K562 (cell line): Measurements from ENCODE around the gene FHIT. TPM values are rescaled to one million over a fixed set of nuclear protein-coding genes. Genes with fewer than 3 reads are reported as not detected.

Source experiments
- ATAC-seq: fragments of 200-7000 bp; cut with Tn5 transposase; 3 replicates; pipeline ENCODE4 v1.9.1; 2020; ENCODE audit warnings: moderate library complexity
- BruUV-seq: library from RNA; stranded (reverse); fragments of 400-500 nt; replicated peaks from 2 replicates; lab custom pipeline; 2021; lab: Mats Ljungman, UMichigan
- CTCF ChIA-PET: fragments of 300-600 bp; formaldehyde crosslinking; extraction: SDS; loops from one replicate; lab custom pipeline; 2021; ENCODE audit warnings: low intra/inter-chr PET ratio; lab: Yijun Ruan, JAX
- POLR2A ChIA-PET: fragments of 300-600, 350-650 bp; sonication (Branson Sonifier 250); formaldehyde crosslinking; extraction: SDS; loops from one replicate; lab custom pipeline; 2021; ENCODE audit warnings: antibody characterized with exemption, inconsistent platforms; lab: Yijun Ruan, JAX
- DNase-seq, 4 experiments: peaks; one replicate each; pipeline versions ENCODE4 v3.0.0 to v3.0.0-alpha.2; 2011 to 2018; ENCODE audit warnings: low spot score in 3 of 4, mixed read lengths in 3 of 4; ENCODE audit errors: extremely low read depth in 1 of 4
- FAIRE-seq: peaks from 2 replicates; lab custom pipeline; 2011; peaks lifted over from hg19 to GRCh38; lab: Jason Lieb, UNC
- H2AFZ ChIP-seq: 2 replicates; pipeline ENCODE4 v1.6.0; 2011; ENCODE audit warnings: low read depth, low read length, control low read depth, inconsistent platforms
- H3K27ac ChIP-seq: fragments of 200-600 bp; 3 replicates; pipeline ENCODE4 v1.8.0; 2011; ENCODE audit warnings: low read depth, mild to moderate bottlenecking, control low read depth, inconsistent platforms, low read length, moderate library complexity, mixed read lengths; ENCODE audit errors: extremely low read depth
- H3K27me3 ChIP-seq, 2 experiments: fragments of 300-600 bp in 1 of 2; 2 replicates in 1 of 2; 3 replicates in 1 of 2; pipeline versions ENCODE4 v1.6.0 to v1.8.0; 2011; ENCODE audit warnings: inconsistent platforms in 2 of 2, low read length in 2 of 2, mild to moderate bottlenecking in 1 of 2, mixed read lengths in 1 of 2, moderate library complexity in 1 of 2; ENCODE audit not compliant: control insufficient read depth in 2 of 2, insufficient read depth in 2 of 2
- H3K36me3 ChIP-seq: fragments of 300-600 bp; 3 replicates; pipeline ENCODE4 v1.8.0; 2011; ENCODE audit warnings: mild to moderate bottlenecking, low read length, inconsistent platforms; ENCODE audit not compliant: control insufficient read depth, insufficient read depth
- H3K4me1 ChIP-seq, 2 experiments: fragments of 200-600 bp in 1 of 2; replicated peaks in 1 of 2; 2 replicates in 1 of 2; 3 replicates in 1 of 2; pipeline versions ENCODE4 v1.5.1 to v1.8.0; 2011; ENCODE audit warnings: inconsistent platforms in 2 of 2, low read length in 2 of 2, mild to moderate bottlenecking in 1 of 2, mixed read lengths in 1 of 2, moderate library complexity in 1 of 2; ENCODE audit not compliant: control insufficient read depth in 2 of 2, insufficient read depth in 2 of 2
- H3K4me2 ChIP-seq: 2 replicates; pipeline ENCODE4 v1.6.1; 2011; ENCODE audit warnings: low read length, control low read depth, inconsistent platforms, mixed read lengths; ENCODE audit not compliant: insufficient read depth
- H3K4me3 ChIP-seq: fragments of 200-600 bp; sonication (generic), shearing (Covaris generic); 2 replicates; pipeline ENCODE4 v1.5.1; 2016; ENCODE audit warnings: control low read depth, inconsistent platforms
- H3K79me2 ChIP-seq: fragments of 200-600 bp; 3 replicates; pipeline ENCODE4 v1.8.0; 2011; ENCODE audit warnings: low read length, inconsistent platforms; ENCODE audit not compliant: control insufficient read depth, insufficient read depth
- H3K9ac ChIP-seq, 2 experiments: 2 replicates each; pipeline versions ENCODE4 v1.6.0 to v1.6.1; 2011; ENCODE audit warnings: low read depth in 2 of 2, low read length in 2 of 2, control low read depth in 1 of 2, inconsistent platforms in 1 of 2, mild to moderate bottlenecking in 1 of 2, mixed read lengths in 1 of 2; ENCODE audit not compliant: insufficient read depth in 1 of 2
- H3K9me1 ChIP-seq: one replicate; pipeline ENCODE4 v1.6.0; 2011; ENCODE audit warnings: inconsistent platforms, mild to moderate bottlenecking, low read length, moderate library complexity; ENCODE audit not compliant: control insufficient read depth, insufficient read depth
- H3K9me3 ChIP-seq: replicated peaks from 2 replicates; pipeline ENCODE4 v1.5.1; 2011; ENCODE audit warnings: low read depth, low read length, inconsistent platforms; ENCODE audit not compliant: control insufficient read depth, insufficient read depth
- H4K20me1 ChIP-seq: replicated peaks from 2 replicates; pipeline ENCODE4 v1.6.1; 2011; ENCODE audit warnings: low read length, inconsistent platforms, mixed read lengths; ENCODE audit not compliant: control insufficient read depth, insufficient read depth
- ARID2 ChIP-seq: fragments of 450-650 bp; IDR thresholded peaks from 2 replicates; pipeline ENCODE4 v1.6.1; 2017; ENCODE audit warnings: antibody characterized with exemption, mild to moderate bottlenecking
- ASH1L ChIP-seq: fragments of 450-650 bp; IDR thresholded peaks from 2 replicates; pipeline ENCODE4 v1.6.1; 2018; ENCODE audit warnings: borderline replicate concordance, mild to moderate bottlenecking, low read depth; ENCODE audit not compliant: partially characterized antibody
- ATF6 ChIP-seq: sonication (generic); formaldehyde crosslinking; IDR thresholded peaks from 2 replicates; pipeline ENCODE4 v1.4.0; 2020; ENCODE audit warnings: mild to moderate bottlenecking, missing genetic modification reagents
- BACH1 ChIP-seq: fragments of 200-800 bp; sonication (Bioruptor generic); IDR thresholded peaks from 2 replicates; pipeline ENCODE4 v1.6.1; 2016; ENCODE audit warnings: missing genetic modification characterization, missing compliant biosample characterization
- CEBPZ ChIP-seq: fragments of 150-350 bp; IDR thresholded peaks from 2 replicates; pipeline ENCODE4 v1.6.1; 2014; ENCODE audit warnings: low read depth, mild to moderate bottlenecking, low read length, borderline replicate concordance
- ETS1 ChIP-seq: conservative IDR thresholded peaks from 2 replicates; pipeline ENCODE4 v1.6.1; 2011; ENCODE audit warnings: low read depth, mild to moderate bottlenecking, low read length; ENCODE audit not compliant: control insufficient read depth
- HNRNPK ChIP-seq: fragments of 200-400 bp; formaldehyde crosslinking; IDR thresholded peaks from one replicate; pipeline ENCODE4 v1.6.1; 2018; ENCODE audit warnings: mild to moderate bottlenecking, low read depth, low read length; ENCODE audit not compliant: poor library complexity, severe bottlenecking
- HOMEZ ChIP-seq: fragments of 250-450 bp; sonication (Bioruptor Pico); IDR thresholded peaks from 2 replicates; pipeline ENCODE4 v1.4.0; 2020; ENCODE audit warnings: mild to moderate bottlenecking, moderate library complexity
- OTX1 ChIP-seq: fragments of 450-650 bp; formaldehyde crosslinking; IDR thresholded peaks from 2 replicates; pipeline ENCODE4 v1.4.0; 2022; ENCODE audit warnings: mild to moderate bottlenecking
- PRPF4 ChIP-seq: fragments of 200-400 bp; formaldehyde crosslinking; IDR thresholded peaks from one replicate; pipeline ENCODE4 v1.6.1; 2017; ENCODE audit warnings: low read length, low read depth, mild to moderate bottlenecking; ENCODE audit not compliant: insufficient read depth, poor library complexity, severe bottlenecking
- STAT6 ChIP-seq: sonication (generic); formaldehyde crosslinking; IDR thresholded peaks from 2 replicates; pipeline ENCODE4 v1.8.1; 2023; ENCODE audit warnings: mild to moderate bottlenecking, missing genetic modification reagents
- WGBS: fragments of 100-300 bp; shearing (Covaris generic); methylation state at CpG from one replicate; pipeline ENCODE4 v1.1.6; 2016; ENCODE audit warnings: low coverage, mixed read lengths; ENCODE audit not compliant: insufficient coverage; ENCODE audit errors: missing lambda C conversion rate; 5-methylcytosine and 5-hydroxymethylcytosine counted together
- in situ Hi-C: fragments of 300-500 bp; cut with MboI; formaldehyde crosslinking; loops from 4 replicates; pipeline ENCODE4 v1.15.0; 2018; ENCODE audit warnings: inconsistent platforms, mixed read lengths
- intact Hi-C: fragments of 100-400 bp; cut with micrococcal nuclease; formaldehyde crosslinking; loops from 2 replicates; pipeline ENCODE4 v1.14.2; 2022
- polyA plus RNA-seq, 8 experiments: library from polyadenylated mRNA; depleted of rRNA in 4 of 8; stranded (reverse) in 5 of 8; unstranded in 3 of 8; fragments of >200 nt; fragmentation: Nextera tagmentation in 2 of 8; fragmentation: Illumina TruSeq in 1 of 8; extraction: Ambion mirVana in 2 of 8; extraction: Trizol in 1 of 8; gene quantifications; 2 replicates each; pipeline versions ENCODE4 v1.2.1 to v1.2.3, GENCODE V29; 2011 to 2014; ENCODE audit warnings: inconsistent platforms in 1 of 8, missing spikeins in 1 of 8
- total RNA-seq, 7 experiments: library from RNA; depleted of rRNA in 6 of 7; stranded (reverse); fragments of >200 nt in 6 of 7; fragmentation: Illumina TruSeq in 2 of 7; extraction: Trizol in 2 of 7; gene quantifications; 2 replicates each; pipeline versions ENCODE4 v1.2.1 to v1.2.3, GENCODE V29; 2011 to 2021; ENCODE audit warnings: low replicate concordance in 1 of 7

The FHIT gene
- total and polyA plus RNA-seq, 9 of the 15 experiments (the other 6 are each of a cell fraction or from before 2014, with no cell fraction given), result 1.7 to 9.1 (median 4.3) TPM

GRCh38 chr3:60844256-60844655, 407.0 kb downstream of the FHIT start:
- Histone ChIP-seq H3K9ac (no peak overlapping the region), H3K27me3 (no peaks in the 10 kb centered on the region), H4K20me1 (no peaks in the 10 kb centered on the region), H3K9me3 (no peaks in the 10 kb centered on the region), H3K9me1 (no peaks in the 10 kb centered on the region), H3K36me3 (no peaks in the 10 kb centered on the region), H3K79me2 (no peaks in the 10 kb centered on the region), H3K4me3 (no peak overlapping the region), H3K27ac (no peak overlapping the region), H3K4me2 (no peak overlapping the region), H3K4me1 (no peaks in the 10 kb centered on the region), H2AFZ (no peak overlapping the region)
- no TSS peak for BruUV-seq
- intact Hi-C loops, result no loop called here
- ChIA-PET CTCF (no interaction called here), POLR2A (no interaction called here)
- no peak for DNase-seq
- no peak for FAIRE-seq
- ATAC-seq, result no peak
- WGBS, result 0% methylated on average over 1 of the region's 1 CpG
- in situ Hi-C loops, result no loop called here
- no peak for TF ChIP-seq STAT6 (CRISPR knock-in tag)
- TF ChIP-seq ETS1, result no peak
- TF ChIP-seq ASH1L, result no peak
- no peak for TF ChIP-seq PRPF4
- TF ChIP-seq BACH1 (tag), result no peak
- TF ChIP-seq ATF6 (CRISPR knock-in tag), result no peak
- TF ChIP-seq HOMEZ (CRISPR knock-in tag), result no peak
- TF ChIP-seq HNRNPK, result no peak
- no peak for TF ChIP-seq OTX1
- no peak for TF ChIP-seq CEBPZ
- TF ChIP-seq ARID2, result no peak
